ENCODE results near the gene SMARCAL1.

SMARCAL1 gene

GRCh38 chr2:216474925-216475670 lies 62.8 kb downstream of the SMARCAL1 start:
- peak in 1 of 2 donors; percentile 55 for DNase-seq
- peaks cover 36% of the 10 kb centered on the region for H3K4me1 Mint-ChIP-seq
- no peaks in the 10 kb centered on the region for H3K9me3 Mint-ChIP-seq
- H3K4me3 Mint-ChIP-seq: peak overlapping the region; percentile 50 to 65
- peak overlapping the region in 1 of 2 donors; percentile 44 for H3K27ac Mint-ChIP-seq
- ATAC-seq: peak; percentile 93
- no peaks in the 10 kb centered on the region for H3K27me3 Mint-ChIP-seq

GRCh38 chr2:216475767-216476166 lies 63.5 kb downstream of the SMARCAL1 start:
- DNase-seq: no peak
- Mint-ChIP-seq H3K27me3 (no peaks in the 10 kb centered on the region), H3K9me3 (no peaks in the 10 kb centered on the region), H3K27ac (no peak overlapping the region), H3K4me3 (peak overlapping the region; percentile 50 to 65), H3K4me1 (peaks cover 36% of the 10 kb centered on the region)
- no peak for ATAC-seq

GRCh38 chr2:216477283-216478035 lies 65.2 kb downstream of the SMARCAL1 start:
- Mint-ChIP-seq H3K4me3 (no peak overlapping the region), H3K9me3 (no peaks in the 10 kb centered on the region), H3K4me1 (peaks cover 36% of the 10 kb centered on the region), H3K27me3 (no peaks in the 10 kb centered on the region), H3K27ac (no peak overlapping the region)
- DNase-seq (no peak), ATAC-seq (no peak)

GRCh38 chr2:216478151-216478550 lies 65.9 kb downstream of the SMARCAL1 start:
- no peaks in the 10 kb centered on the region for H3K9me3 Mint-ChIP-seq
- H3K4me3 Mint-ChIP-seq: no peak overlapping the region
- peaks cover 36% of the 10 kb centered on the region for H3K4me1 Mint-ChIP-seq
- H3K27me3 Mint-ChIP-seq: no peaks in the 10 kb centered on the region
- ATAC-seq: peak; percentile 83
- peak overlapping the region in 1 of 2 donors; percentile 40 for H3K27ac Mint-ChIP-seq
- DNase-seq: peak in 1 of 2 donors; percentile 26

GRCh38 chr2:216478791-216479190 lies 66.5 kb downstream of the SMARCAL1 start:
- Mint-ChIP-seq H3K9me3 (no peaks in the 10 kb centered on the region), H3K27ac (no peak overlapping the region), H3K4me1 (peaks cover 36% of the 10 kb centered on the region), H3K4me3 (no peak overlapping the region), H3K27me3 (no peaks in the 10 kb centered on the region)
- no peak for ATAC-seq
- DNase-seq: no peak

- Mint-ChIP-seq H3K27me3 (no peaks in the 10 kb centered on the region), H3K4me1 (peaks cover 28% of the 10 kb centered on the region), H3K4me3 (no peak overlapping the region), H3K9me3 (no peaks in the 10 kb centered on the region), H3K27ac (no peak overlapping the region)
- DNase-seq (no peak), ATAC-seq (no peak)
These were observed 67.9 kb downstream of the SMARCAL1 start for GRCh38 chr2:216480221-216480620.

GRCh38 chr2:216482640-216483039 lies 70.4 kb downstream of the SMARCAL1 start:
- no peak overlapping the region for H3K4me3 Mint-ChIP-seq
- H3K4me1 Mint-ChIP-seq: peaks cover 10% of the 10 kb centered on the region
- DNase-seq (no peak), ATAC-seq (no peak)
- H3K9me3 Mint-ChIP-seq: no peaks in the 10 kb centered on the region
- no peak overlapping the region for H3K27ac Mint-ChIP-seq
- H3K27me3 Mint-ChIP-seq: no peaks in the 10 kb centered on the region

GRCh38 chr2:216485237-216485636 lies 73.0 kb downstream of the SMARCAL1 start:
- no peak overlapping the region for H3K4me3 Mint-ChIP-seq
- H3K9me3 Mint-ChIP-seq: no peaks in the 10 kb centered on the region
- H3K27me3 Mint-ChIP-seq: no peaks in the 10 kb centered on the region
- peak; percentile 20 for ATAC-seq
- DNase-seq: no peak
- no peak overlapping the region for H3K27ac Mint-ChIP-seq
- no peaks in the 10 kb centered on the region for H3K4me1 Mint-ChIP-seq

- no peak for ATAC-seq
- Mint-ChIP-seq H3K27me3 (no peaks in the 10 kb centered on the region), H3K4me3 (no peak overlapping the region), H3K4me1 (no peaks in the 10 kb centered on the region), H3K9me3 (no peaks in the 10 kb centered on the region), H3K27ac (no peak overlapping the region)
- no peak for DNase-seq
These were observed 73.5 kb downstream of the SMARCAL1 start for GRCh38 chr2:216485745-216486144.

GRCh38 chr2:216486271-216486670 lies 74.0 kb downstream of the SMARCAL1 start:
- no peak for DNase-seq
- H3K27ac Mint-ChIP-seq: no peak overlapping the region
- no peaks in the 10 kb centered on the region for H3K9me3 Mint-ChIP-seq
- H3K4me1 Mint-ChIP-seq: no peaks in the 10 kb centered on the region
- no peak overlapping the region for H3K4me3 Mint-ChIP-seq
- no peak for ATAC-seq
- H3K27me3 Mint-ChIP-seq: no peaks in the 10 kb centered on the region

- Mint-ChIP-seq H3K9me3 (no peaks in the 10 kb centered on the region), H3K27ac (no peak overlapping the region), H3K4me1 (no peaks in the 10 kb centered on the region), H3K4me3 (no peak overlapping the region), H3K27me3 (no peaks in the 10 kb centered on the region)
- DNase-seq (no peak), ATAC-seq (no peak)
These were observed 74.4 kb downstream of the SMARCAL1 start for GRCh38 chr2:216486708-216487107.

GRCh38 chr2:216490061-216490460 lies 77.8 kb downstream of the SMARCAL1 start:
- Mint-ChIP-seq H3K4me3 (no peak overlapping the region), H3K4me1 (no peaks in the 10 kb centered on the region), H3K9me3 (no peaks in the 10 kb centered on the region), H3K27ac (no peak overlapping the region), H3K27me3 (no peaks in the 10 kb centered on the region)
- no peak for ATAC-seq
- no peak for DNase-seq

GRCh38 chr2:216491793-216492596 lies 79.7 kb downstream of the SMARCAL1 start:
- no peak for DNase-seq
- no peaks in the 10 kb centered on the region for H3K27me3 Mint-ChIP-seq
- peaks cover 16% of the 10 kb centered on the region for H3K4me1 Mint-ChIP-seq
- no peak for ATAC-seq
- H3K4me3 Mint-ChIP-seq: no peak overlapping the region
- H3K27ac Mint-ChIP-seq: no peak overlapping the region
- no peaks in the 10 kb centered on the region for H3K9me3 Mint-ChIP-seq

- H3K4me3 Mint-ChIP-seq: no peak overlapping the region
- H3K9me3 Mint-ChIP-seq: no peaks in the 10 kb centered on the region
- peaks cover 22% of the 10 kb centered on the region for H3K4me1 Mint-ChIP-seq
- no peak overlapping the region for H3K27ac Mint-ChIP-seq
- H3K27me3 Mint-ChIP-seq: no peaks in the 10 kb centered on the region
- ATAC-seq: no peak
- DNase-seq: no peak
These were observed 80.5 kb downstream of the SMARCAL1 start for GRCh38 chr2:216492597-216493333.

- Mint-ChIP-seq H3K9me3 (no peaks in the 10 kb centered on the region), H3K4me3 (no peak overlapping the region), H3K27me3 (no peaks in the 10 kb centered on the region), H3K27ac (no peak overlapping the region), H3K4me1 (peaks cover 26% of the 10 kb centered on the region)
- ATAC-seq (no peak), DNase-seq (no peak)
These were observed 81.0 kb downstream of the SMARCAL1 start for GRCh38 chr2:216493334-216493685.
